Neuronal stem cell (in vitro differentiated cells): ENCODE results near the gene SIL1.

ENCODE experiments used
- DNase-seq: peaks from one replicate; pipeline ENCODE4 v3.0.0-alpha.2; 2013; ENCODE audit warnings: low spot score
- H2AFZ ChIP-seq: one replicate; pipeline ENCODE4 v1.6.1; 2013; ENCODE audit warnings: mild to moderate bottlenecking, low read length, inconsistent platforms
- H2AK5ac ChIP-seq: 2 replicates; pipeline ENCODE4 v1.6.1; 2013; ENCODE audit warnings: low read depth, mild to moderate bottlenecking, inconsistent platforms, low read length, moderate library complexity, mixed read lengths
- H2BK120ac ChIP-seq: 2 replicates; pipeline ENCODE4 v1.6.1; 2013; ENCODE audit warnings: low read depth, mild to moderate bottlenecking, inconsistent platforms, low read length, moderate library complexity, mixed read lengths
- H2BK12ac ChIP-seq: one replicate; pipeline ENCODE4 v1.6.1; 2013; ENCODE audit warnings: low read length, inconsistent platforms
- H2BK15ac ChIP-seq: 2 replicates; pipeline ENCODE4 v1.6.1; 2013; ENCODE audit warnings: mild to moderate bottlenecking, low read length, inconsistent platforms, mixed read lengths
- H2BK5ac ChIP-seq: one replicate; pipeline ENCODE4 v1.6.1; 2013; ENCODE audit warnings: inconsistent platforms, mild to moderate bottlenecking, low read length, moderate library complexity
- H3K14ac ChIP-seq: one replicate; pipeline ENCODE4 v1.6.1; 2013; ENCODE audit warnings: low read length, inconsistent platforms
- H3K18ac ChIP-seq: 2 replicates; pipeline ENCODE4 v1.6.1; 2013; ENCODE audit warnings: low read length, inconsistent platforms
- H3K23ac ChIP-seq: 2 replicates; pipeline ENCODE4 v1.6.1; 2013; ENCODE audit warnings: low read depth, mild to moderate bottlenecking, mixed read lengths, low read length, inconsistent platforms; ENCODE audit not compliant: poor library complexity
- H3K27ac ChIP-seq: replicated peaks from 3 replicates; pipeline ENCODE4 v1.5.1; 2013; ENCODE audit warnings: low read length, inconsistent platforms
- H3K27me3 ChIP-seq, 3 experiments: 2 replicates each; pipeline ENCODE4 v1.6.1; 2013; ENCODE audit warnings: low read length in 3 of 3, mild to moderate bottlenecking in 2 of 3, inconsistent platforms in 1 of 3, low read depth in 1 of 3, mixed read lengths in 1 of 3, moderate library complexity in 1 of 3; ENCODE audit not compliant: control insufficient read depth in 3 of 3, insufficient read depth in 3 of 3
- H3K36me3 ChIP-seq, 2 donors: replicated peaks in 1 of 2; 2 replicates each; pipeline ENCODE4 v1.6.1; 2013; ENCODE audit warnings: low read length in 2 of 2; ENCODE audit not compliant: control insufficient read depth in 2 of 2, insufficient read depth in 2 of 2
- H3K4ac ChIP-seq: 2 replicates; pipeline ENCODE4 v1.6.1; 2013; ENCODE audit warnings: inconsistent platforms, mild to moderate bottlenecking, low read length, moderate library complexity
- H3K4me1 ChIP-seq, 2 donors: 1 replicate in 1 of 2; 2 replicates in 1 of 2; pipeline ENCODE4 v1.6.1; 2013; ENCODE audit warnings: low read length in 2 of 2, low read depth in 1 of 2; ENCODE audit not compliant: control insufficient read depth in 2 of 2, insufficient read depth in 1 of 2
- H3K4me2 ChIP-seq: one replicate; pipeline ENCODE4 v1.6.1; 2013; ENCODE audit warnings: mild to moderate bottlenecking, low read length, inconsistent platforms; ENCODE audit not compliant: insufficient read depth, poor library complexity, severe bottlenecking
- H3K4me3 ChIP-seq, 2 donors: 2 replicates each; pipeline ENCODE4 v1.5.1; 2013; ENCODE audit warnings: low read length in 2 of 2, mild to moderate bottlenecking in 2 of 2, inconsistent platforms in 1 of 2, moderate library complexity in 1 of 2
- H3K79me1 ChIP-seq: one replicate; pipeline ENCODE4 v1.6.1; 2013; ENCODE audit warnings: low read depth, mild to moderate bottlenecking, inconsistent platforms, low read length, moderate library complexity
- H3K9ac ChIP-seq: one replicate; pipeline ENCODE4 v1.6.1; 2013; ENCODE audit warnings: mild to moderate bottlenecking, low read depth, low read length, inconsistent platforms; ENCODE audit not compliant: poor library complexity
- H3K9me3 ChIP-seq, 2 donors: replicated peaks in 1 of 2; 2 replicates each; pipeline versions ENCODE3 to v1.6.1; 2013; ENCODE audit warnings: low read length in 2 of 2, mild to moderate bottlenecking in 2 of 2, inconsistent platforms in 1 of 2, low read depth in 1 of 2, mixed read lengths in 1 of 2, moderate library complexity in 1 of 2; ENCODE audit not compliant: control insufficient read depth in 2 of 2, insufficient read depth in 1 of 2
- H4K8ac ChIP-seq: one replicate; pipeline ENCODE4 v1.6.1; 2013; ENCODE audit warnings: low read depth, mild to moderate bottlenecking, inconsistent platforms, low read length, moderate library complexity
- H4K91ac ChIP-seq: one replicate; pipeline ENCODE4 v1.6.1; 2013; ENCODE audit warnings: low read length, low read depth, mild to moderate bottlenecking, inconsistent platforms; ENCODE audit not compliant: poor library complexity
- WGBS, 2 donors: extraction: QIAGEN DNeasy Blood & Tissue Kit; methylation state at CpG; one replicate each; pipeline ENCODE4 v1.1.7; 2013; ENCODE audit warnings: missing lambda C conversion rate in 2 of 2, mixed read lengths in 1 of 2; ENCODE audit not compliant: insufficient read length in 2 of 2, insufficient replicate concordance in 1 of 2; ENCODE audit errors: extremely low coverage in 2 of 2; 5-methylcytosine and 5-hydroxymethylcytosine counted together

Gene SIL1

GRCh38 chr5:138946831-138947560 lies 251.2 kb downstream of the SIL1 start:
- Histone ChIP-seq H3K36me3 (peaks cover 7 to 12% of the 10 kb centered on the region in 2 donors), H3K9me3 (no peaks in the 10 kb centered on the region), H4K91ac (no peak overlapping the region), H2BK120ac (peak overlapping the region; percentile 81), H3K4ac (no peak overlapping the region), H3K79me1 (peaks cover 7% of the 10 kb centered on the region), H3K9ac (peak overlapping the region; percentile 72), H3K4me2 (no peak overlapping the region), H3K4me3 (no peak overlapping the region), H2BK15ac (peak overlapping the region; percentile 98), H4K8ac (no peak overlapping the region), H3K18ac (peak overlapping the region; percentile 57), H2AK5ac (peak overlapping the region; percentile 94), H2BK5ac (peak overlapping the region; percentile 91), H3K23ac (peak overlapping the region; percentile 61), H3K4me1 (peaks cover 32 to 39% of the 10 kb centered on the region in 2 donors), H3K14ac (peak overlapping the region; percentile 39), H3K27me3 (no peaks in the 10 kb centered on the region), H2BK12ac (peak overlapping the region; percentile 84), H2AFZ (no peak overlapping the region), H3K27ac (no peak overlapping the region)
- no CpG with 5 or more reads among the region's 20 CpGs for WGBS, 2 donors
- no peak for DNase-seq

- Histone ChIP-seq H3K79me1 (peaks cover 7% of the 10 kb centered on the region), H3K4me3 (no peak overlapping the region), H3K4ac (no peak overlapping the region), H2AFZ (peak overlapping the region; percentile 74), H3K4me2 (no peak overlapping the region), H4K91ac (no peak overlapping the region), H3K4me1 (peaks cover 32 to 39% of the 10 kb centered on the region in 2 donors), H3K14ac (peak overlapping the region; percentile 47), H3K36me3 (peaks cover 7 to 17% of the 10 kb centered on the region in 2 donors), H3K9me3 (no peaks in the 10 kb centered on the region), H2BK5ac (peak overlapping the region; percentile 91), H2AK5ac (peak overlapping the region; percentile 94), H4K8ac (no peak overlapping the region), H3K9ac (peak overlapping the region; percentile 51), H2BK120ac (peak overlapping the region; percentile 66), H3K27me3 (no peaks in the 10 kb centered on the region), H2BK15ac (no peak overlapping the region), H3K18ac (peak overlapping the region; percentile 96), H3K23ac (peak overlapping the region; percentile 61), H2BK12ac (no peak overlapping the region), H3K27ac (no peak overlapping the region)
- WGBS, 2 donors, result no CpG with 5 or more reads among the region's 8 CpGs
- DNase-seq, result no peak
These were observed 251.9 kb downstream of the SIL1 start for GRCh38 chr5:138946241-138946623.

- Histone ChIP-seq H2AFZ (peak overlapping the region; percentile 74), H3K23ac (peak overlapping the region; percentile 16), H3K79me1 (peaks cover 7% of the 10 kb centered on the region), H4K91ac (peak overlapping the region; percentile 11), H2BK12ac (peak overlapping the region; percentile 24), H3K18ac (peak overlapping the region; percentile 96), H2BK15ac (peak overlapping the region; percentile 65), H3K14ac (no peak overlapping the region), H3K27ac (peak overlapping the region; percentile 78), H2BK5ac (peak overlapping the region; percentile 91), H3K4me1 (peaks cover 32 to 39% of the 10 kb centered on the region in 2 donors), H2BK120ac (no peak overlapping the region), H3K4me3 (no peak overlapping the region), H3K9ac (peak overlapping the region; percentile 72), H4K8ac (peak overlapping the region; percentile 19), H3K36me3 (peaks cover 7 to 17% of the 10 kb centered on the region in 2 donors), H3K4ac (no peak overlapping the region), H3K4me2 (peak overlapping the region; percentile 63), H3K27me3 (no peaks in the 10 kb centered on the region), H3K9me3 (peaks cover 0 to 5% of the 10 kb centered on the region in 2 donors), H2AK5ac (peak overlapping the region; percentile 59)
- peak; percentile 88 for DNase-seq
- no CpG with 5 or more reads among the region's 23 CpGs for WGBS, 2 donors
These were observed 252.5 kb downstream of the SIL1 start for GRCh38 chr5:138945421-138946240.
